DMS 273 treated with DMSO at 0.1 percent for 48 hours (cell line): ENCODE results near the gene NAIP.
"Not testable (repeated sequence)": the region's sequence is repeated elsewhere in the genome, so short reads cannot be mapped to it uniquely, and the experiment has no call there.

Experiments used
- DNase-seq: peaks from one replicate; lab custom pipeline; 2025; lab: John Stamatoyannopoulos, UW

Gene NAIP

GRCh38 chr5:70925211-70925562 is 100.0 kb downstream of the NAIP start:
- DNase-seq, result not testable (repeated sequence)
